GM18502 (cell line): ENCODE results near the gene SLC4A3.

Experiments
- ATAC-seq: cut with Tn5 transposase; IDR thresholded peaks from one replicate; pipeline ENCODE4 v1.9.1; 2021; ENCODE audit warnings: mild to moderate bottlenecking; ENCODE audit not compliant: unreplicated experiment, poor library complexity

Gene SLC4A3

GRCh38 chr2:219630770-219631405 lies 3.5 kb downstream of the SLC4A3 start:
- no peak for ATAC-seq

DNA sequence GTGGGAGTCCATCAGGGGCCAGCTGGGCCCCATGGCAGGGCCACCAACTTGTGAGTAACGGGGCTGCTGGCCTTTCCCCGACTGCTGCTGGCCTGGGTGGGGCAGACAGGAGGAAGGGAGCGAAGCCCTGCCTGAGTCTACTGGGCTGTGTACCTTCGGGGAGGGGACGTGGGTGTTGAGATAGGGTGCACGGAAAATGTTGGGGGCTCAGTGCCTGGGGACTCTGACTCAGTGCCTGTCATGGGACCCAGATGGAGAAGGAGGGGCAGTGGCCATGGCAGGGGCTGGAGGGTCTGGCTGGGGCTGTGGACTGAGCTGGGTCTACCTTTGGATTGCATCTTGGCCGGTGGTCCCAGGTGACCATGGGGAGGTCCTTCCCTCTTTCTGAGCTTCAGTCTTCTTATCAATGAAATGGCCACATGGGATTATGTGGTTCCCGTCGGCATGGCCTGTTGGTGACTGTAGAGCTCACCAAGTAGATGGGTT lies 4.0 kb downstream of the SLC4A3 start:
- no peak for ATAC-seq

DNA sequence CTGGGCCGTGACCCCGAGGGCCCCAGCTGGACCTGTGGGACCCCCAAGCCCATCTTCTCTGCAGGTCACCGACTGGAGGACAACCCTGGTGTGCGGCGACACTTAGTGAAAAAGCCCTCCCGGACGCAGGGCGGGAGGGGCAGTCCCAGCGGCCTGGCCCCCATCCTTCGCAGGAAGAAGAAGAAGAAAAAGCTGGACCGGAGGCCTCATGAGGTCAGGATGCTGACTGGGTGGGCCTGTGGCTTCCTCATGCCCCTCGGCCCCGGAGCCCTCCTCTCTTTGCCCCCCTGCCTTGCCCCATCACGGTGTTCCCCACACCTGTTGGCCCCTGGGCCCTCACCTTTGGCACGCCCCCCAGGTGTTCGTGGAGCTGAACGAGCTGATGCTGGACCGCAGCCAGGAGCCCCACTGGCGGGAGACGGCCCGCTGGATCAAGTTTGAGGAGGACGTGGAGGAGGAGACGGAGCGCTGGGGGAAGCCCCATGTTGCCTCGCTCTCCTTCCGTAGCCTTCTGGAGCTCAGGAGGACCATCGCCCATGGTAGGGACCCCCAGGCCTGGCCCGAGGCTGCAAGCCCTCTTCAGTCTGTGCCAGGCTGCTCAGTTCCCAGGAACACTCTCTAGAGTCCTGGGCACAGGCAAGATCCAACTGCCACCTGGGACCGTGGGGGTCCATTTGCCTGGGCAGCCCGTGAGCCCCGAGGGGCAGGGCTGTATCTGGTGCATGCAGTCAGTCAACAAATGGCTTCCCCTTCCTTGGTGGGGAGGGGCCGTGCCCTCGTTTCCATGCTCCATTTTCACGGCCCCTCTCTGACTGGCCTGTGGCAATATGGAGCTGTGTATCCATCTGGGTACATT lies 4.7 kb downstream of the SLC4A3 start:
- no peak for ATAC-seq

DNA sequence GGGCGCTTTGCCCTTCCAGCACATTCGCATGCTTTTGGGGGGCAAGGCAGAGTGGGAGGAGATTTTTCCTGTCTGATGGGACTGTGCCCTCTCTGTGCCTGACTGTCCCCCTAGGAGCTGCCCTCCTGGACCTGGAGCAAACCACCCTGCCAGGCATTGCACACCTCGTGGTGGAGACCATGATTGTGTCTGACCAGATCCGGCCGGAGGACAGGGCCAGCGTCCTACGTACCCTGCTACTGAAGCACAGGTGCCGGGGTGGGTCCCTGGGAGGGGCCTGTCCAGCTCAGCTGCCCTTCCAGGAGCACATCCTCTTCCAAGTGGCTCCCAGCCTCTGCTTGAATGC lies 5.3 kb downstream of the SLC4A3 start:
- ATAC-seq: no peak

DNA sequence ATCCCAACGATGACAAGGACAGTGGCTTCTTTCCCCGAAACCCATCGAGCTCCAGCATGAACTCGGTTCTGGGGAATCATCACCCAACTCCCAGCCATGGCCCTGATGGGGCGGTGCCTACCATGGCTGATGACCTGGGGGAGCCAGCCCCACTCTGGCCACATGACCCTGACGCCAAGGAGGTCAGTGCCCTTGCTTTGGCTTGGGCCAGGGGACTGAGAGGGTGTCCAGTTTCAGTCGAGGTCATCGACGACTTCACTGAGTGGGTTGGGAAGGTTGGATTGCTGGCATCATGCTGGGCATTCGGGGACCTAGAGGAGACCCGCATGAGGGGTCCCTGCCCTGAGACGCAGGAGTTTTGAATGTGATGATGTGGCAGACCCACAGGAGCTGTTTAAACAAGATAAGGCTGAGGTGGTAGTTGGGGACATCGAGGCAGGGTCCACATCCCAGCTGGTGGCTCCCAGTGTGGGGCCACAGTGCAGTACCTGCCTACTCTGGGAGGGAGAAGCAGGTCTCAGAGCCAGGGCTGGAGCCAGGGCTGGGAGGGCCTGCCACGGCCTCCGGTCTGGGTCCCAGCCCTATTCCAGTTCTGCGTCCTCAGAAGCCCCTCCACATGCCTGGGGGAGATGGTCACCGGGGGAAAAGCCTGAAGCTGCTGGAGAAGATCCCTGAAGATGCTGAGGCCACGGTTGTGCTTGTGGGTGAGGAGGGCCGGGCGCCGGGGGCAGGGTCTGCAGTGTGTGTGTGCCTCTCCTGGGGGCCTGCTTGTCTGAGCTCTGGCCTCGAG lies 6.0 kb downstream of the SLC4A3 start:
- no peak for ATAC-seq

GRCh38 chr2:219634171-219634940 lies 6.9 kb downstream of the SLC4A3 start:
- no peak for ATAC-seq

GRCh38 chr2:219634951-219635751 lies 7.7 kb downstream of the SLC4A3 start:
- no peak for ATAC-seq

- no peak for ATAC-seq
Observed at GRCh38 chr2:219636144-219636915, 8.9 kb downstream of the SLC4A3 start.

GRCh38 chr2:219636941-219637841 lies 9.8 kb downstream of the SLC4A3 start:
- ATAC-seq: no peak

DNA sequence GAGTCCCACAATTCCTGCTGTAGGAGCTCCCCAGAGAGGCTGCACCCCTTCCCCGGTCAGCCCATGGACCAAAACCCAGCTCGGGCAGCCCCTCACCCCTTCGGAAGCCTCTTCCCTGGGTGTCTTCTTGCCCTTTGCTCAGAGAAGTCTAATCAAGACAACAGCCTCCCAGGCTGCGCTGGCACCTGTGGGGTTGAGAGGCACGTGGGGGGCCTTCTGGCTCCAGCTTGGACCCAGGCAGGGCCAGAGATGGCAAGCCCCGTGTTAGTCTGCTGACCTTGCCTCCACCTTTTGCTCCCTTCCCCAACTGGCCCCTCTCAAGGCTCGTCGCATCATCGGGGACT lies 10.4 kb downstream of the SLC4A3 start:
- no peak for ATAC-seq

DNA sequence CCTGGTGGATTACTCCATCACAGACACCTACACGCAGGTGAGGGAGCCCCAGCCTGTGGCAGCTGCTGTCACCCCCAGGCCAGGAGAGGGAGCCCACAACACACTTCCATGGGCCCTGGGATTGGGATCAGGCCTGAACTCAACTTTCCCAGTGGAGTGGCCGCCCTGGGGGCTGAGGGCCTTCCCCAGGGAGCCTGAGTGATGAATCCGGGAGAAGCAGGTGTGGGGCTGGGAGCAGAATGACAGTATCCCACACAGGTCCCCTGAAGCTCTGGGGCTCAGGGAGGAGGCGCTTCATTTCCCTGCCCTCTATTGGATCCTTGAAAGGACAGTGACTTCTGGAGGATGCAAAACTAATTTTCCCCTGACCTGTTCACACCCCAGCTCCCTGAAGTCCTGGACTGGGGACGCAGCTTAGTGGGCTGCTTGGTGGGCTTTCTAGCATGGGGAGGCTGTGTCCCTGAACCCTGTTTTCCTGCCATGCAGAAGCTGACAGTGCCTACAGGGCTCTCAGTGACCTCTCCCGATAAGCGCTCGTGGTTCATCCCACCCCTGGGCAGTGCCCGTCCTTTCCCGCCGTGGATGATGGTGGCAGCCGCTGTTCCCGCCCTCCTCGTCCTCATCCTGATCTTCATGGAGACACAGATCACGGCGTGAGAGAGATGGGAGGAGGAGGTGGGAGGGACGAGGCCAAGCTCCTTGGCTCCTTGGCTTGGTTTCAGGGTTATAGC lies 11.0 kb downstream of the SLC4A3 start:
- ATAC-seq: no peak

- ATAC-seq: no peak
Observed at GRCh38 chr2:219638948-219639755, 11.7 kb downstream of the SLC4A3 start.

DNA sequence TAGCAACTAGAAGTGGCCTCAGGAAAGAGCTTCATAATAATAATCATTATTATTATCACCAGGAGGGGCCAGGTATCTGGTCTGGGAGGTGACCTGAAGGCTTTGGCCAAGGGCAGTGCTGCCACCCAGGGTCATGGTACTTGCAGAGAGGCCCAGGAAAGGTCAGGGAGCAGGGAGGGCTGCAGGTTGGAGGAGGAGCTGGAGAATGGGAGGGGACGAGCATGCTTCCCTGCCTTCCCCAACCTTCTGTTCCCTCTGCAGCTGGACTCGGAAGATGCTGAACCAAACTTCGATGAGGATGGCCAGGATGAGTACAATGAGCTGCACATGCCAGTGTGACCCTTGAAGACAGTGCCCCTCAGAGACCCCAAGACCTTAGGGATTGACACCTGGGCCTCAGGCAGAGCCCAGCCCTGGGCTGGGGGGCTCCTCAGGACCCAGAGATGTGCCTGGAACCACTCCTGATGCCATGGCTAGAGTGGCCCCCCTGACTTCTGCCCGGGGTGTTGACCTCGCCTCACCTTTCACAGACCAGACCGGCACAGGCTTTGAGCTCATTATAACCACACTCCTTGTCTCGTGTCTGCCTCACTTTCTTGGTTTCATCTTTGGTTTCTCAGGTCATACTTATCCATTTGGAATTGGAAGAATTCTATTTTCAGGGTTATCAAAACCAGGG lies 14.1 kb downstream of the SLC4A3 start:
- ATAC-seq: no peak

GRCh38 chr2:219642069-219642454 lies 14.6 kb downstream of the SLC4A3 start:
- ATAC-seq: no peak

DNA sequence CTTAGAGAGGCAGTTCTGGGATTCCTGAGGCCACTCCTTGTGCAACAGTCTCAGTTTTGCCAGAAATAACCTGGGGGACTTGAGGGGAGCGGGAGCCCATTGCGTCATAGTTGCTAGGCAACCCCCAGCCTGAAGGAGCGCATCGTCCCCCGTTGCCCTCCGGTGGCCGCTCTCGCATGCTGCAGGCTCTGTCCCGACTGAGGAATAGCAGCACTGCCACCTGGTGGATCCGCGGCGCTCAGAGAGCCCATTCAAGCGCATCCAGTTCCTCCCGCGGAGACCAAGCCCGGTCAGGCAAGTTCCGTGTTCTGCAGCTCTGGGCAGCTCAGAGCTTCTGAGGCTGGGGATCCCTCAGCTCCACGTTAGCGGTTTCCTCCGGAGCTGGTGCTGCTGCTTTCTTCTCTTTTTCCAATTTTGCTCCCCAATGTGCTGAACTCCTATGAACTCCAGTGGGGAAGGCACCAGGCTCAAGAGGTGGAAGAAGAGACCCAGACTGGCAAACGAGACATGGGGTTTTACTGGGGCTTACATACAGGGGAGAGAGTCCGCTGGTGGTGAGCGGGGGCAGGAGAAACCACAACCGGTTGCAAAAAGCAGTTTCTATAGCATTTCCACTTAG lies 15.1 kb downstream of the SLC4A3 start:
- ATAC-seq: peak; percentile 99
